ENCODE measurements around the gene KIRREL1. TPM values are rescaled to one million over a fixed set of nuclear protein-coding genes. Genes with fewer than 3 reads are reported as not detected.

KIRREL1 gene
- total and polyA plus RNA-seq, 5 experiments from 2014 or later, result not detected

- DNase-seq (no peak), ATAC-seq (no peak)
- H3K27me3 Mint-ChIP-seq, result peaks cover 8 to 18% (median 11%) of the 10 kb centered on the region in 5 donors
- POLR2A ChIA-PET, result no interaction called here
- H3K4me3 Mint-ChIP-seq, result no peak overlapping the region
- H3K36me3 Mint-ChIP-seq, result no peaks in the 10 kb centered on the region
- no peak overlapping the region for H3K27ac Mint-ChIP-seq
- no peaks in the 10 kb centered on the region for H3K4me1 Mint-ChIP-seq
- no peaks in the 10 kb centered on the region for H3K9me3 Mint-ChIP-seq
Observed at GRCh38 chr1:158049853-158050252, 56.4 kb downstream of the KIRREL1 start.

- Mint-ChIP-seq H3K4me3 (no peak overlapping the region), H3K36me3 (no peaks in the 10 kb centered on the region), H3K4me1 (no peaks in the 10 kb centered on the region), H3K27ac (peak overlapping the region in 1 of 10 donors; percentile 16), H3K9me3 (no peaks in the 10 kb centered on the region), H3K27me3 (peaks cover 0 to 14% (median 9%) of the 10 kb centered on the region in 5 donors)
- DNase-seq (no peak), ATAC-seq (no peak)
- POLR2A ChIA-PET, result no interaction called here
Observed at GRCh38 chr1:158053276-158053675, 59.8 kb downstream of the KIRREL1 start.

- ATAC-seq (no peak), DNase-seq (no peak)
- no peaks in the 10 kb centered on the region for H3K36me3 Mint-ChIP-seq
- H3K27me3 Mint-ChIP-seq, result peaks cover 0 to 14% (median 9%) of the 10 kb centered on the region in 5 donors
- no peaks in the 10 kb centered on the region for H3K9me3 Mint-ChIP-seq
- no peak overlapping the region for H3K27ac Mint-ChIP-seq
- no peak overlapping the region for H3K4me3 Mint-ChIP-seq
- POLR2A ChIA-PET, result no interaction called here
- no peaks in the 10 kb centered on the region for H3K4me1 Mint-ChIP-seq
Observed at GRCh38 chr1:158054721-158055120, 61.3 kb downstream of the KIRREL1 start.

- DNase-seq (no peak), ATAC-seq (no peak)
- peaks cover 4 to 19% (median 9%) of the 10 kb centered on the region in 5 donors for H3K27me3 Mint-ChIP-seq
- no peaks in the 10 kb centered on the region for H3K9me3 Mint-ChIP-seq
- H3K4me1 Mint-ChIP-seq, result no peaks in the 10 kb centered on the region
- POLR2A ChIA-PET, result no interaction called here
- no peak overlapping the region for H3K27ac Mint-ChIP-seq
- no peaks in the 10 kb centered on the region for H3K36me3 Mint-ChIP-seq
- no peak overlapping the region for H3K4me3 Mint-ChIP-seq
Observed at GRCh38 chr1:158055854-158056253, 62.4 kb downstream of the KIRREL1 start.

- Mint-ChIP-seq H3K36me3 (no peaks in the 10 kb centered on the region), H3K4me3 (no peak overlapping the region), H3K27ac (no peak overlapping the region), H3K9me3 (no peaks in the 10 kb centered on the region), H3K4me1 (no peaks in the 10 kb centered on the region), H3K27me3 (peaks cover 4 to 17% (median 9%) of the 10 kb centered on the region in 5 donors)
- no peak for ATAC-seq
- POLR2A ChIA-PET, result no interaction called here
- DNase-seq, result no peak
Observed at GRCh38 chr1:158056498-158056897, 63.1 kb downstream of the KIRREL1 start.

GRCh38 chr1:158058237-158058985 lies 65.0 kb downstream of the KIRREL1 start:
- POLR2A ChIA-PET, result no interaction called here

GRCh38 chr1:158059984-158060383 lies 66.5 kb downstream of the KIRREL1 start:
- ATAC-seq (no peak), DNase-seq (no peak)
- peaks cover 0 to 17% (median 8%) of the 10 kb centered on the region in 5 donors for H3K27me3 Mint-ChIP-seq
- H3K4me1 Mint-ChIP-seq, result no peaks in the 10 kb centered on the region
- POLR2A ChIA-PET, result no interaction called here
- no peaks in the 10 kb centered on the region for H3K36me3 Mint-ChIP-seq
- no peak overlapping the region for H3K4me3 Mint-ChIP-seq
- no peaks in the 10 kb centered on the region for H3K9me3 Mint-ChIP-seq
- no peak overlapping the region for H3K27ac Mint-ChIP-seq

More at GRCh38 chr1:158058237-158058985, 65.0 kb downstream of the KIRREL1 start:
- DNase-seq, result no peak
- Mint-ChIP-seq H3K4me3 (peak overlapping the region in 1 of 10 donors; percentile 36), H3K27ac (no peak overlapping the region), H3K27me3 (peaks cover 0 to 17% (median 5%) of the 10 kb centered on the region in 5 donors), H3K4me1 (no peaks in the 10 kb centered on the region), H3K36me3 (no peaks in the 10 kb centered on the region), H3K9me3 (no peaks in the 10 kb centered on the region)
- no peak for ATAC-seq

GRCh38 chr1:158062174-158062573 lies 68.7 kb downstream of the KIRREL1 start:
- Mint-ChIP-seq H3K36me3 (no peaks in the 10 kb centered on the region), H3K27ac (no peak overlapping the region), H3K27me3 (peaks cover 3 to 21% (median 9%) of the 10 kb centered on the region in 5 donors), H3K4me1 (no peaks in the 10 kb centered on the region), H3K9me3 (no peaks in the 10 kb centered on the region), H3K4me3 (no peak overlapping the region)
- DNase-seq (no peak), ATAC-seq (no peak)
- POLR2A ChIA-PET, result no interaction called here

- Mint-ChIP-seq H3K9me3 (no peaks in the 10 kb centered on the region), H3K27ac (no peak overlapping the region)
- POLR2A ChIA-PET, result no interaction called here
Observed at GRCh38 chr1:158067662-158068061, 74.2 kb downstream of the KIRREL1 start.

GRCh38 chr1:158068918-158069317 lies 75.5 kb downstream of the KIRREL1 start:
- H3K4me1 Mint-ChIP-seq, result peaks cover 0 to 5% (median 0%) of the 10 kb centered on the region in 4 donors
- ATAC-seq (no peak), DNase-seq (no peak)
- no peaks in the 10 kb centered on the region for H3K36me3 Mint-ChIP-seq
- no peaks in the 10 kb centered on the region for H3K9me3 Mint-ChIP-seq
- H3K27me3 Mint-ChIP-seq, result peaks cover 0 to 26% (median 9%) of the 10 kb centered on the region in 5 donors
- POLR2A ChIA-PET, result no interaction called here
- H3K4me3 Mint-ChIP-seq, result no peak overlapping the region
- no peak overlapping the region for H3K27ac Mint-ChIP-seq

More at GRCh38 chr1:158067662-158068061, 74.2 kb downstream of the KIRREL1 start:
- ATAC-seq (no peak), DNase-seq (no peak)
- H3K27me3 Mint-ChIP-seq, result peaks cover 0 to 32% (median 9%) of the 10 kb centered on the region in 5 donors
- H3K36me3 Mint-ChIP-seq, result no peaks in the 10 kb centered on the region
- H3K4me1 Mint-ChIP-seq, result peaks cover 0 to 5% (median 0%) of the 10 kb centered on the region in 4 donors
- H3K4me3 Mint-ChIP-seq, result no peak overlapping the region

GRCh38 chr1:158071138-158071537 lies 77.7 kb downstream of the KIRREL1 start:
- DNase-seq (no peak), ATAC-seq (no peak)
- Mint-ChIP-seq H3K4me1 (peaks cover 0 to 5% (median 0%) of the 10 kb centered on the region in 4 donors), H3K27me3 (peaks cover 0 to 24% (median 9%) of the 10 kb centered on the region in 5 donors), H3K27ac (no peak overlapping the region), H3K36me3 (no peaks in the 10 kb centered on the region), H3K9me3 (no peaks in the 10 kb centered on the region), H3K4me3 (no peak overlapping the region)
- POLR2A ChIA-PET, result no interaction called here

GRCh38 chr1:158075078-158075477 lies 81.6 kb downstream of the KIRREL1 start:
- Mint-ChIP-seq H3K27me3 (peaks cover 0 to 18% (median 7%) of the 10 kb centered on the region in 5 donors), H3K4me3 (no peak overlapping the region), H3K27ac (no peak overlapping the region), H3K36me3 (no peaks in the 10 kb centered on the region), H3K4me1 (peaks cover 0 to 6% (median 0%) of the 10 kb centered on the region in 4 donors), H3K9me3 (no peaks in the 10 kb centered on the region)
- no peak for DNase-seq
- ATAC-seq, result no peak
- POLR2A ChIA-PET, result no interaction called here

GRCh38 chr1:158076441-158076840 lies 83.0 kb downstream of the KIRREL1 start:
- Mint-ChIP-seq H3K36me3 (no peaks in the 10 kb centered on the region), H3K9me3 (no peaks in the 10 kb centered on the region), H3K27me3 (peaks cover 0 to 9% (median 6%) of the 10 kb centered on the region in 5 donors), H3K4me3 (no peak overlapping the region), H3K4me1 (peaks cover 0 to 1% (median 0%) of the 10 kb centered on the region in 4 donors), H3K27ac (peak overlapping the region in 1 of 10 donors; percentile 41)
- no peak for ATAC-seq
- no peak for DNase-seq
- POLR2A ChIA-PET, result no interaction called here

Data from naive thymus-derived CD8-positive, alpha-beta T cell (primary cell).